Activated CD4-positive, alpha-beta memory T cell treated with anti-CD3 and anti-CD28 coated beads, Interleukin-2, amount 10 ng/mL, durations not matched to agents 7 days and 5 days (primary cell): ENCODE results near the gene ADAMTSL4. TPM values are rescaled to one million over a fixed set of nuclear protein-coding genes. Genes with fewer than 3 reads are reported as not detected.

Experiments used
- CTCF ChIA-PET: fragments of 350-600 bp; sonication (Branson Sonifier 250); formaldehyde crosslinking; loops from one replicate; lab custom pipeline; 2021; ENCODE audit warnings: antibody characterized with exemption, inconsistent platforms; lab: Charles Lee
- POLR2A ChIA-PET: fragments of 350-600 bp; sonication (Branson Sonifier 250); formaldehyde crosslinking; loops from one replicate; lab custom pipeline; 2021; ENCODE audit warnings: antibody characterized with exemption; lab: Charles Lee
- DNase-seq: peaks from one replicate; pipeline ENCODE4 v3.0.0-alpha.2; 2020
- H3K27ac Mint-ChIP-seq: one replicate; pipeline ENCODE4 v1.8.0; 2021; ENCODE audit warnings: mild to moderate bottlenecking, mixed read lengths
- H3K27me3 Mint-ChIP-seq: one replicate; pipeline ENCODE4 v1.8.0; 2021; ENCODE audit warnings: mixed read lengths
- H3K36me3 Mint-ChIP-seq: one replicate; pipeline ENCODE4 v1.8.0; 2021; ENCODE audit warnings: low read depth, mixed read lengths
- H3K4me1 Mint-ChIP-seq: one replicate; pipeline ENCODE4 v1.8.0; 2021; ENCODE audit warnings: mixed read lengths
- H3K4me3 Mint-ChIP-seq: one replicate; pipeline ENCODE4 v1.8.0; 2021; ENCODE audit warnings: mild to moderate bottlenecking, mixed read lengths
- H3K9me3 Mint-ChIP-seq: one replicate; pipeline ENCODE4 v1.8.0; 2021; ENCODE audit warnings: mixed read lengths
- total RNA-seq, 2 experiments: library from RNA; stranded (reverse); gene quantifications; one replicate each; pipeline ENCODE4 v1.2.3, GENCODE V29; 2021

Gene ADAMTSL4
- total RNA-seq, 2 experiments from 2014 or later, result 1.4 to 1.6 TPM

- no peak for DNase-seq
- no peaks in the 10 kb centered on the region for H3K27me3 Mint-ChIP-seq
- CTCF ChIA-PET, result interaction anchor here (1.1 to 11.3 kb wide), 3 partner anchors 17 to 69 kb away, joined by 3 to 282 read pairs (median 264); partner anchors contain the start of gene MCL1
- H3K27ac Mint-ChIP-seq, result no peak overlapping the region
- H3K36me3 Mint-ChIP-seq, result peaks cover 7% of the 10 kb centered on the region
- no peak overlapping the region for H3K4me3 Mint-ChIP-seq
- POLR2A ChIA-PET, result interaction anchor here (16.0 to 18.0 kb wide), 2 partner anchors 19 to 58 kb away, joined by 402 to 1377 read pairs; partner anchors contain the start of gene MCL1
- H3K4me1 Mint-ChIP-seq, result peaks cover 31% of the 10 kb centered on the region
- H3K9me3 Mint-ChIP-seq, result no peaks in the 10 kb centered on the region
Observed at GRCh38 chr1:150558303-150558704, 9.1 kb downstream of the ADAMTSL4 start.

DNA sequence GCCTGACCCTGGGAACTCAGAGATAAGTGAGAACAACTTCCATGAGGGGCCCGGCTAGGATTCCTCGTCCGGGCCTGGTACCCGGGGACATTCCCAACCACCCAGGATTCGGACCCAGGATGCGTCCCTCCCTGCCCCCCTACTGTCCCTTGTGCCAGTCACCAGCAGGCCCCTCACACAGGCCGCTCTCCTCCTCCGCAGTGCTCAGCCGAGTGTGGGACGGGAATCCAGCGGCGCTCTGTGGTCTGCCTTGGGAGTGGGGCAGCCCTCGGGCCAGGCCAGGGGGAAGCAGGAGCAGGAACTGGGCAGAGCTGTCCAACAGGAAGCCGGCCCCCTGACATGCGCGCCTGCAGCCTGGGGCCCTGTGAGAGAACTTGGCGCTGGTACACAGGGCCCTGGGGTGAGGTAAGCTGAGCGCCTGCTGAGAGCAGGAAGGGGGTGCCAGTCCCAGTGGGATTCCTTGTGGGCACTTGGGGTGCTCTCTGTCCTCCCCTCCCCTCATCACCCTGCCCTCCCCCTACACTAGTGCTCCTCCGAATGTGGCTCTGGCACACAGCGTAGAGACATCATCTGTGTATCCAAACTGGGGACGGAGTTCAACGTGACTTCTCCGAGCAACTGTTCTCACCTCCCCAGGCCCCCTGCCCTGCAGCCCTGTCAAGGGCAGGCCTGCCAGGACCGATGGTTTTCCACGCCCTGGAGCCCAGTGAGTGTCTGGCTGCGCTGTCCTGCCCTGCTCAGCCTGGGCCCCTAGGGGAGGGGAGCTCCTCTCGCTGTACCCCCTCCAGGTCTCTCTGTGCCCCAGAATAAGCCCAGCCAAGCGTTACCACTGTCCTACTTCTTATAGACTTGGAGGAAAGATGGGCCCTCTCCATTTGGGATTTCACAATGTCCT is 9.8 kb downstream of the ADAMTSL4 start:
- peaks cover 7% of the 10 kb centered on the region for H3K36me3 Mint-ChIP-seq
- ChIA-PET POLR2A (interaction anchor here (1.4 to 18.0 kb wide), 6 partner anchors 8 to 138 kb away, joined by 3 to 1377 read pairs (median 19); partner anchors contain the start of genes GOLPH3L and MCL1), CTCF (interaction anchor here (0.6 to 11.3 kb wide), 21 partner anchors 8 to 437 kb away, joined by 3 to 282 read pairs (median 6); partner anchors contain the start of genes ADAMTSL4, ENSA, FALEC and GOLPH3L)
- H3K27ac Mint-ChIP-seq, result no peak overlapping the region
- H3K4me3 Mint-ChIP-seq, result no peak overlapping the region
- no peaks in the 10 kb centered on the region for H3K9me3 Mint-ChIP-seq
- no peaks in the 10 kb centered on the region for H3K27me3 Mint-ChIP-seq
- H3K4me1 Mint-ChIP-seq, result peaks cover 36% of the 10 kb centered on the region
- DNase-seq, result no peak

DNA sequence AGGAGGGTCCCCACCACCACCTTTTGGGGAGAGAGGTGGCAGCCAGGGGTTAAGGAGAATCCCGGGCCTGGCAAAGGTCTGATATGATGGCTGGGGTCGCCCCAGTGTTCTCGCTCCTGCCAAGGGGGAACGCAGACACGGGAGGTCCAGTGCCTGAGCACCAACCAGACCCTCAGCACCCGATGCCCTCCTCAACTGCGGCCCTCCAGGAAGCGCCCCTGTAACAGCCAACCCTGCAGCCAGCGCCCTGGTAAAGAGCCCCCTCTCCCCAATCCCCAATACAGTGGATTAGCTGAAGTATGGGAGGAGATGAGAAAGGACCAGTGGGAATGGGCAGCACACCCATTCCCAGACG is 10.4 kb downstream of the ADAMTSL4 start:
- CTCF ChIA-PET, result interaction anchor here (0.6 to 11.3 kb wide), 21 partner anchors 8 to 436 kb away, joined by 3 to 282 read pairs (median 6); partner anchors contain the start of genes ADAMTSL4, ENSA, FALEC and GOLPH3L
- peaks cover 7% of the 10 kb centered on the region for H3K36me3 Mint-ChIP-seq
- no peaks in the 10 kb centered on the region for H3K27me3 Mint-ChIP-seq
- no peak overlapping the region for H3K4me3 Mint-ChIP-seq
- POLR2A ChIA-PET, result interaction anchor here (1.4 to 18.0 kb wide), 6 partner anchors 8 to 137 kb away, joined by 3 to 1377 read pairs (median 19); partner anchors contain the start of genes GOLPH3L and MCL1
- no peaks in the 10 kb centered on the region for H3K9me3 Mint-ChIP-seq
- no peak for DNase-seq
- no peak overlapping the region for H3K27ac Mint-ChIP-seq
- H3K4me1 Mint-ChIP-seq, result peaks cover 42% of the 10 kb centered on the region

DNA sequence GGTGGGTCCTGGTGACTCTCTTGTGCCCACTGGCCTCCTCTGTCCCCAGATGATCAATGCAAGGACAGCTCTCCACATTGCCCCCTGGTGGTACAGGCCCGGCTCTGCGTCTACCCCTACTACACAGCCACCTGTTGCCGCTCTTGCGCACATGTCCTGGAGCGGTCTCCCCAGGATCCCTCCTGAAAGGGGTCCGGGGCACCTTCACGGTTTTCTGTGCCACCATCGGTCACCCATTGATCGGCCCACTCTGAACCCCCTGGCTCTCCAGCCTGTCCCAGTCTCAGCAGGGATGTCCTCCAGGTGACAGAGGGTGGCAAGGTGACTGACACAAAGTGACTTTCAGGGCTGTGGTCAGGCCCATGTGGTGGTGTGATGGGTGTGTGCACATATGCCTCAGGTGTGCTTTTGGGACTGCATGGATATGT is 10.8 kb downstream of the ADAMTSL4 start:
- no peaks in the 10 kb centered on the region for H3K27me3 Mint-ChIP-seq
- peak overlapping the region; percentile 100 for H3K27ac Mint-ChIP-seq
- DNase-seq, result peak; percentile 81
- H3K4me1 Mint-ChIP-seq, result peaks cover 46% of the 10 kb centered on the region
- ChIA-PET POLR2A (interaction anchor here (1.0 to 18.0 kb wide), 9 partner anchors 9 to 446 kb away, joined by 3 to 1377 read pairs (median 8); partner anchors contain the start of genes ENSA, FALEC, GOLPH3L and MCL1), CTCF (interaction anchor here (0.6 to 11.3 kb wide), 29 partner anchors 9 to 436 kb away, joined by 3 to 282 read pairs (median 5); partner anchors contain the start of genes ADAMTSL4, ENSA, FALEC and GOLPH3L)
- H3K9me3 Mint-ChIP-seq, result no peaks in the 10 kb centered on the region
- H3K36me3 Mint-ChIP-seq, result peaks cover 10% of the 10 kb centered on the region
- peak overlapping the region; percentile 87 for H3K4me3 Mint-ChIP-seq

DNA sequence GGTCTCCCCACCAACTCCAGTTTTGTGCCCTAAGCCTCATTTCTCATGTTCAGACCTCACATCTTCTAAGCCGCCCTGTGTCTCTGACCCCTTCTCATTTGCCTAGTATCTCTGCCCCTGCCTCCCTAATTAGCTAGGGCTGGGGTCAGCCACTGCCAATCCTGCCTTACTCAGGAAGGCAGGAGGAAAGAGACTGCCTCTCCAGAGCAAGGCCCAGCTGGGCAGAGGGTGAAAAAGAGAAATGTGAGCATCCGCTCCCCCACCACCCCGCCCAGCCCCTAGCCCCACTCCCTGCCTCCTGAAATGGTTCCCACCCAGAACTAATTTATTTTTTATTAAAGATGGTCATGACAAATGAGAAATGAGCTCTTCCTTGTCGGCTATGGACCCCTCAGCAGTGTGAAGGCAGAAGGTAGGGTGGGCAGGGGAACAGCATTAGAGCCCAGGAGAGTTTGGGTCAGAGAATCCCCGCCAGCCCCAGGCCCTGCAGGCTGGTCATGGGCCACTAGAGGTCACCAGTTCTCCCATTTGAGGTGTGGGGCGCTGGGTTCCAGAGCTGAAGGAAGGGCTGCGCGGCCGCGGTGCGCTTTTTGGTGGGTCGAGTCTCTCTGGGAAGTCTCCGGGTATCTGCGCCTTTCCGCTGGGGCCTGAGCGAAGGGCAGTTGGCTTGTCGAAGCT is 11.5 kb downstream of the ADAMTSL4 start:
- Mint-ChIP-seq H3K36me3 (peaks cover 11% of the 10 kb centered on the region), H3K4me3 (peak overlapping the region; percentile 87), H3K4me1 (peaks cover 49% of the 10 kb centered on the region), H3K27me3 (no peaks in the 10 kb centered on the region), H3K9me3 (no peaks in the 10 kb centered on the region), H3K27ac (peak overlapping the region; percentile 100)
- peak; percentile 88 for DNase-seq
- ChIA-PET POLR2A (interaction anchor here (0.9 to 18.0 kb wide), 21 partner anchors 9 to 675 kb away, joined by 3 to 1377 read pairs (median 4); partner anchors contain the start of genes ENSA, FALEC, GOLPH3L and MCL1), CTCF (interaction anchor here (0.6 to 11.3 kb wide), 36 partner anchors 9 to 445 kb away, joined by 3 to 282 read pairs (median 4); partner anchors contain the start of genes ADAMTSL4, ENSA, FALEC and GOLPH3L)

- no peaks in the 10 kb centered on the region for H3K9me3 Mint-ChIP-seq
- peaks cover 13% of the 10 kb centered on the region for H3K36me3 Mint-ChIP-seq
- ChIA-PET CTCF (interaction anchor here (0.6 to 11.3 kb wide), 30 partner anchors 10 to 444 kb away, joined by 3 to 282 read pairs (median 4); partner anchors contain the start of genes ADAMTSL4, ENSA, FALEC and GOLPH3L), POLR2A (interaction anchor here (0.6 to 18.0 kb wide), 37 partner anchors 10 to 720 kb away, joined by 3 to 1377 read pairs (median 5); partner anchors contain the start of genes ADAMTSL4, ANP32E, APH1A and ARNT)
- H3K4me3 Mint-ChIP-seq, result peak overlapping the region; percentile 87
- H3K27me3 Mint-ChIP-seq, result no peaks in the 10 kb centered on the region
- peak overlapping the region; percentile 100 for H3K27ac Mint-ChIP-seq
- peak; percentile 72 for DNase-seq
- H3K4me1 Mint-ChIP-seq, result peaks cover 56% of the 10 kb centered on the region
Observed at GRCh38 chr1:150561254-150561973, 12.2 kb downstream of the ADAMTSL4 start.

- peak; percentile 93 for DNase-seq
- Mint-ChIP-seq H3K36me3 (peaks cover 13% of the 10 kb centered on the region), H3K9me3 (no peaks in the 10 kb centered on the region), H3K27ac (peak overlapping the region; percentile 100), H3K4me3 (peak overlapping the region; percentile 87), H3K4me1 (peaks cover 62% of the 10 kb centered on the region), H3K27me3 (no peaks in the 10 kb centered on the region)
- CTCF ChIA-PET, result interaction anchor here (0.9 to 11.3 kb wide), 12 partner anchors 11 to 443 kb away, joined by 3 to 282 read pairs (median 9); partner anchors contain the start of genes ADAMTSL4, ENSA, MCL1 and SETDB1
- POLR2A ChIA-PET, result interaction anchor here (0.5 to 18.0 kb wide), 29 partner anchors 11 to 740 kb away, joined by 3 to 1377 read pairs (median 6); partner anchors contain the start of genes ADAMTSL4, ANP32E, APH1A and ARNT
Observed at GRCh38 chr1:150561974-150562445, 12.8 kb downstream of the ADAMTSL4 start.

GRCh38 chr1:150562446-150563339 is 13.5 kb downstream of the ADAMTSL4 start:
- Mint-ChIP-seq H3K36me3 (peaks cover 18% of the 10 kb centered on the region), H3K4me1 (peaks cover 68% of the 10 kb centered on the region)
- CTCF ChIA-PET, result interaction anchor here (0.9 to 11.3 kb wide), 9 partner anchors 12 to 443 kb away, joined by 3 to 282 read pairs (median 4); partner anchors contain the start of genes ENSA, MCL1 and SETDB1

DNA sequence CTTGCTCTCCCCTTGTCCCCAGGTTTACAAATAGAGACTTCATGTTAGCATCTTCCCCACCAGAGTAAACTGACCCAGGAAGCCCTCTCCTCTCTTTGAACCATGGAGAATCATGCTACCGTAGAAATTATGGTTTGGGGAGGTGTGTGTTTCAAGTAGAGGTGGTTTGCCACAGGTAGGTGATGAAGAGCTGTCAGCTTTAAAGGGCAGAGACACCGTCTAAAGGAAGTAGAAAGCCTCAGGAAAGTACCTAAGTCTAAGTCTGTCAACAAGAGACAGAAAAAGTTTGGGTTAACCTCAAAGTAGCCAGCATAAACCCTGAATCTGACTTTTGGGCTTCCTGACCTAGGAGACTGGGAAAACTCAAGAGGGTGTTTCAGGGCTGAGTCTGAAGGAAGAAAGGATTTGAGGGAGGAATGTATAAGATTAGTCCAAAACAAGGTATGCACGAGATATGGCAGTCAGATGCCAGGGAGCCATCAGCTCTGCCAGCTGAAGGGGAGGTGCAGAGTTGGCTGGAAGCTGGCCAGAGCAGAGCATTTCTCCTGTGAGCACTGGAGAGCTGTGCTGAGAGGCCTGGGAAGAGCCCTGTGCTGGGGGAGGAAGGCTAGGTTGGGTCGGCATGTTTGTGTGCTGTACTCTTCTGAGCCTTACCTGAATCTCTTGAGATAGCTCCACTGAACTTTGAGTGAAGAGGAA is 14.3 kb downstream of the ADAMTSL4 start:
- Mint-ChIP-seq H3K9me3 (no peaks in the 10 kb centered on the region), H3K4me1 (peaks cover 76% of the 10 kb centered on the region)
- CTCF ChIA-PET, result interaction anchor here (1.2 to 11.3 kb wide), 6 partner anchors 12 to 66 kb away, joined by 3 to 282 read pairs (median 32); partner anchors contain the start of genes ENSA and MCL1

More at GRCh38 chr1:150562446-150563339, 13.5 kb downstream of the ADAMTSL4 start:
- Mint-ChIP-seq H3K4me3 (peak overlapping the region; percentile 87), H3K27me3 (no peaks in the 10 kb centered on the region), H3K9me3 (no peaks in the 10 kb centered on the region), H3K27ac (peak overlapping the region; percentile 100)
- DNase-seq, result peak; percentile 80
- POLR2A ChIA-PET, result interaction anchor here (0.5 to 18.0 kb wide), 32 partner anchors 11 to 740 kb away, joined by 3 to 1377 read pairs (median 6); partner anchors contain the start of genes ADAMTSL4, ANP32E, APH1A and ARNT

More for the DNA sequence above, 14.3 kb downstream of the ADAMTSL4 start:
- peak; percentile 44 for DNase-seq
- peak overlapping the region; percentile 100 for H3K27ac Mint-ChIP-seq
- POLR2A ChIA-PET, result interaction anchor here (0.9 to 18.0 kb wide), 20 partner anchors 12 to 677 kb away, joined by 3 to 1377 read pairs (median 6); partner anchors contain the start of genes ADAMTSL4, ANP32E, APH1A and ENSA
- H3K27me3 Mint-ChIP-seq, result no peaks in the 10 kb centered on the region
- H3K4me3 Mint-ChIP-seq, result peak overlapping the region; percentile 87
- peaks cover 18% of the 10 kb centered on the region for H3K36me3 Mint-ChIP-seq
